Fibroblast of upper back skin (primary cell): ENCODE results near the gene BAMBI.

ENCODE experiments used
- DNase-seq: peaks from one replicate; pipeline ENCODE4 v3.0.0-alpha.2; 2013

The BAMBI gene

DNA sequence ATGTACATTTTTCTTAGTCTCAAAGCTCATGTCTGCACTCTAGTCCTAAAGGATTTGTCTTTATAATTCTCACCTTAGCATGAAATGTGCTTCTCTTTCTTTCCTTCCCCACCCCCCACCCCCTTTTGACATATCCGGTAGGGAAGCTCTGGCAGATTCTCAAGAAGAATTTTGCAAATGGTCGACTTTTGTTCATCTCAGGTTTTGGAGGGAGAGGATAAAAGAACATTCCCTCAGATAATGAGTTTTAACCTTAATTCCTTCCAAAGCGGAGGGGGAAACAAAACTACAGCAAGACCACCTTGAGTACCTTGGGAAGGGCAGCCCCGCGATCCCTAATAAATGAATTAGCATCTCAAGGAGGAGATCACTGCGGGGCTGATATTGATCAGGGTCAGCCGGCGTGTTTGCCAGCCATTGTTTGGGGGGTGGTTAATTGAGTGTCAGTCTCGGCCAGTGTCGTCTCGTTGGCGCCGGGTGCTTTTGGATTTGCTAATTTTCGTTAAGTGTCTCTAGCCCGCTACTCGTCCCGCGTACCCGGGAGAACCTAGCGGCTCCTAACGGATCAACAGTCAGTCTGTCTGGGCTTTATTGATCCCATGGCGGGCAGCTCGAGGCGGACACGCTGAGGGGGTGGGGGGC is 874 bp upstream of the BAMBI start:
- no peak for DNase-seq

DNA sequence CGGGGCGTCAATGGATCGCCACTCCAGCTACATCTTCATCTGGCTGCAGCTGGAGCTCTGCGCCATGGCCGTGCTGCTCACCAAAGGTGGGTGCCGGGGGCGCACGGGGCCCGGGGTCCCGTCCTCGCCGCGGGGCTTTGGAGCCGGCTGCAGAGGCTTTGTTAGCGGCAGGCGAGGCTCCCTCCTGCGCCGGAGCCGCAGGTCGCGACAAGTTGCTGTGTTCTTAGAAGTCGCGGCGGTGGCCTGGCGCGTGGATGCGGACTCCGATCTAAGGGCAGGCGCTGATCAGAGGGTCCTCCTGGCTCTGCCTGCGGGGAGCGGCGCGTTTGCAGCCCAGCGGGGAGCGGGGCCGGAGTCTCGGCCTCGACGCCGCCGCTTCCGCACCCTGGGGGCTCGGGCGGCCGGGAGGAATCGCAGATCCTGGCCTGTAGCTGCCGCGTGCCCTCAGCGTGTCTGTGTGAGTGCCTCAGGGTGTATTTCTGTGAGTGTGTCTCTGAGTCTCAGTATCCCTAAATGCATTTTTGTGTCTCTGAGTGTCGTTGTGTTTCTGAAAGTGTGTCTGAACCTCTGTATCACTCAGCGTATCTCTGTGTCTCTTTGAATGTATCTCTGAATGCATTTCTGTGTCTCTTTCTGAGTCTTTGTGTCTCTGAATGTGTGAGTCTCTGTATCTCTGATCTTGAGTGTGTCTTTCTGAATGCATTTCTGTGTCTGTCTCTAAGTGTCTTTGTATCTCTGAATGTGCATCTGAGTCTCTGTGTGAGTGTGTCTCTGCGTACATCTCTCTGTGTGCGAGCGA is 766 bp downstream of the BAMBI start:
- DNase-seq = no peak

DNA sequence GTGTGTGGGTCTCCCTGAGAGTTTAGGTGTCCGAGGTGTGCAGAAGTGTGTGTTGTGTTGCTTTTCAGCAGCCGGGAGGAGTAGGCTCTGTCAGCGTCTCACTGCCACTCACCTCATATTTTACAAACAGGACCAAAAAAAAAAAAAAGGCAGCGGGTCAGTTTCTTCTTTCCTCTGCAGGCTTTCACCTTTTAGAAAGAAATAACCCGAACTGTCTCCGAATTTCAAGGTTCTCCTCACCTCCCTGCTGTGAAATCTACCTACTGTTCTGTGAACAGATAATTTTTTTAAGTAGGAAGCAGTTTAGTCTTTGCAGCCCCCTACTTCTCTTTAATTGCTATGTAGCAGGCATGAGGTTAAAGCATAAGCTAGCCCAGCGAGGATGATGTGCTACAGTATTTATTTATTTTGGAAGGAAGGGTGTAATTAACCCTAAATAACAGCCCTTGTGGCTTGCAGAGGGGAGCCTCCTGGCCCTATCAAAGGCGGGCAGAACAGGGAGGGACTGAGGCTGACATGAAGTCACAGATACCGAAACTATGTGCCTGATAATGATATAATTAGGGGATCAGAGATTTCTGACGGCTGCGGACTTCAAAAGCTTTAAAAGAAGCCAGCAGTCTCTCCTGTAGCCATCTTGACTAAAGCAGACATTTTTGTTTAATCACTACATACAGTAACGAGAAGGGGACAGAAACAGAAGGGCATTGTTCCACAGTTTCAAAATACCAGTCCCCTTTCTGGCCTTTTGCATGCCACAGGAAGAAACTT is 1.6 kb downstream of the BAMBI start:
- no peak for DNase-seq

DNA sequence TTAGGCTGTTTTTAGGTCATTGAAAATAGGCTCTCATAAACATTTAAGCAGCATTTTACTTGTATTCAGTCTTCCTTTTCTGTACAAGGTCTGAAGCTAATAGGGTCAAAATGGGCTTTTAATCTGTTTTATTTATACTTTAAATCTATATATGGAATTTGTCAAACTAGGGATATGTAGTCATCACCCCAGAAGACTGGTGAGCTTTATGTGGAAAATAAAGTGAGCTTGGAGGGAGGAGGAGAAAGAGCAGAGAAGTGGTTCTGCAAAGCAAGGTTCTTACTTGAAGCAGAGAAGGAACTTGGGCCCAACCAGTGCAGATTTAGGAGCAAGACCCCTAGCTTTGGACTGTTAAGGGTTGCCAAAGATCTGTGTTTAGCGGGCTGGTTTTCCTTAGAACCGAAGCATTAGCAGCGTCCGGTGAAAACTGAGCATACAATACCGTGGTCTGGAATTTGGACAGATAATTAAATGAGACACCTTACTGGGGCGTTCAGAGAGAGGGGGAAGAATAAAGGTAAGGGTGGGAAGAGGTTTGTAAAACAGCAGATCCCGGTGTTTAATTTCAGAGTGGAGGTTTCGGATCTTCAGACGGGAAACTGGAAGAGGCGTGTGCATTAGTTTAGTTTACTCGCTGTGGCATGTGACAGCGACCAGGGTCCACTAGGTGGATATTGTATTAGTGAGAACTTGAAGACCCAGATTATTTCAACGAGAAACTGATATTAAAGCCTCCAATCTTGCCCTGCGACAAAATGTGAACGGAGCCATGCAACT is 2.4 kb downstream of the BAMBI start:
- DNase-seq = no peak

DNA sequence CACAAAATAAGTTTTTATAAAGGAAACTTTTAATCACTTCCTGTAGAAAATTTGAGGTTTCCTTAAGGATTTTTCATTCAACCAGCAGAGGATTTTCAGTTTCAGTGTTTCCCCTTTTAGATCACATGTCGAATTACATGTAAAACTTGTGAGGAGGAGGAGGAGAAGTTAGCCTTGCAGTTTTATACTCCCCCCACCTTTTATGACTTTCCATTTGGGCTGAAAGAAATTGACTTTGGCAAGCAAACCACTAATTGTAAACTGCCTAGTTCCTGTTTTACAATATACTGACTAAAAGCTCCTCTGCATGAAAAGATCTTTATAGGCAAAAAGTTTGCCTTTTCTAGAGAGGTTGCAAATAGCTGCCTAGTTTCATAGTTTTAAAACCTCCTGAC is 3.0 kb downstream of the BAMBI start:
- DNase-seq = no peak

DNA sequence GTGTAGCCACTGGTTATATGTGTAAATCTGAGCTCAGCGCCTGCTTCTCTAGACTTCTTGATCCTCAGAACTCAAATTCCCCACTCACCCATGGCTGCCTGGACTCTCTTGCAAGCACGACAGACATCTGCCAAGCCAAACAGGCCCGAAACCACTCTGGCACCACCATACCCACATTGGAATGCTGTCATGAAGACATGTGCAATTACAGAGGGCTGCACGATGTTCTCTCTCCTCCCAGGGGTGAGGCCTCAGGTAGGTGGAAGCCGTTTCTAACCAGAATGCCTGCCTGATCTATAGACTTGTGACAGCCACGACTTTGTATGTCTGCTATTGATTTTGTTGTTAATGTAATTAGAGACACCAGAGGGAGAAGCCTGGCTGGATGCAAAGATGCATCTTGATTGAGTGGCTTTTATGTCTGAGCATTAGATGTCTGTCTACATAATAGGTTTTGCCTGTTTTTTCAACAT is 4.0 kb downstream of the BAMBI start:
- DNase-seq = no peak

DNA sequence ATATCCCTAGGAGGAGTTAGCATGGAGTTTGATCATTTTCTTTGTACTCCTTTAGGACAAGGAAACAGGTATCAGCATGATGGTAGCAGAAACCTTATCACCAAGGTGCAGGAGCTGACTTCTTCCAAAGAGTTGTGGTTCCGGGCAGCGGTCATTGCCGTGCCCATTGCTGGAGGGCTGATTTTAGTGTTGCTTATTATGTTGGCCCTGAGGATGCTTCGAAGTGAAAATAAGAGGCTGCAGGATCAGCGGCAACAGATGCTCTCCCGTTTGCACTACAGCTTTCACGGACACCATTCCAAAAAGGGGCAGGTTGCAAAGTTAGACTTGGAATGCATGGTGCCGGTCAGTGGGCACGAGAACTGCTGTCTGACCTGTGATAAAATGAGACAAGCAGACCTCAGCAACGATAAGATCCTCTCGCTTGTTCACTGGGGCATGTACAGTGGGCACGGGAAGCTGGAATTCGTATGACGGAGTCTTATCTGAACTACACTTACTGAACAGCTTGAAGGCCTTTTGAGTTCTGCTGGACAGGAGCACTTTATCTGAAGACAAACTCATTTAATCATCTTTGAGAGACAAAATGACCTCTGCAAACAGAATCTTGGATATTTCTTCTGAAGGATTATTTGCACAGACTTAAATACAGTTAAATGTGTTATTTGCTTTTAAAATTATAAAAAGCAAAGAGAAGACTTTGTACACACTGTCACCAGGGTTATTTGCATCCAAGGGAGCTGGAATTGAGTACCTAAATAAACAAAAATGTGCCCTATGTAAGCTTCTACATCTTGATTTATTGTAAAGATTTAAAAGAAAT is 4.8 kb downstream of the BAMBI start:
- no peak for DNase-seq

DNA sequence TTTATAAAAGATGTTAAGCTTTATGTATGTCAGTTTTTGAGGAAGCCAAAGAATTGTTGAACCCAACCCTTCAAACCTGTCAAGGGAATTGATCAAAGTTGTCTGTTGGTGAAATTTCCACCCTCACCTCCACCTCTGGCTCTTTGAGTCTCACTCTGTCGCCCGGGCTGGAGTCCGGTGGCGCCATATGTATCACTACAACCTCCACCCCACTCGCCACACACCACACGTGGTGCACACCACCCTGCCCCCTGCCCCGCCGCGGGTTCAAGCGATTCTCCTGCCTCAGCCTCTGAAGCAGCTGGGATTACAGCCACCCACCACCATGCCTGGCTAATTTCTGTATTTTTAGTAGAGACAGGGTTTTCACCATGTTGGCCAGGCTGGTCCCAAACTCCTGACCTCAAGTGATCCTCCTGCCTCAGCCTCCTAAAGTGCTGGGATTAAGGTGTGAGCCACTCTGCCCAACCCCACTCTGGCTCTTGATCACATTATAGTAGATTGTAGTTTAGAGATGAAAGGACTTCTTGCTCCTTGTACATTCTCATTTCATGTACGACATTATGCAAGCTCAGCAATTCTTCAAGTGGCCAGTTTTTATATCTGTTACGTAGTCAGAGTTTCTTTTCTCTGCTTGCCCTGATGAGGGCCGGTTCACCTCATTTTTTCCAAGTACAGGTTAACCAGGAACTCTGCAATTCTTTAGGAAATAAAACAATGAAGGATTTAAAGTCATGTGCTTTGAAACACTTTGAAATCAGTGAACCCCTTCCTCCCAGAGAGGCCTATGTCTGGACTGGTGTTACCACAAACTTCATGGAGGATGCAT is 7.0 kb downstream of the BAMBI start:
- no peak for DNase-seq

DNA sequence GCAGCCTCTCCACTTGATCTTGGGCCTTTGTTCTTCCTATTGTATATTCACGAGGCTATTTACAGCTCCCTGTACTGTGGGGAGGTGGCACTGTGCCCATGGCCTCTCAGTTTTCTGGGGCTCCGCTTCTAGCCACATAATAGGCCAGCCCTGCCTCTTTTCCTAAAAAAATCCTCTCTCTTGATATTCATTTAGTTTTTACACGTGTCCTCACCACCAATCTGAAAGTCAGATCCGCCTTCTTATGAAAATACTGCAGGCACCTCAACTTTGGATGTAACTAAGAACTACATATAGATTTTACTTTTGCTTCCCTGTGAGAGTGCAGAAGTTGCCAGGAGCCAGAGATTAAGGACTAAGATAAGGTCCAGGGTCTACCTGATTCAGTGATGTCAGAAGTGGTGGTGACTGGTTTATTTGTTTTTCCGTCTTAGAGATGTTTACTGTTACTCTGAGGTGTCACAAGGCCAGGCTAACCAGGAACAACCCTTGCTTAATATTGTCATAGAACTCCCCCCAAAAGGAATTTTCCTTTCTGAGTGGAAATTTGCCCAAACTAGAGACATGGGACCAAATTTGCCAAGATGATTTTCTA is 7.8 kb downstream of the BAMBI start:
- no peak for DNase-seq

DNA sequence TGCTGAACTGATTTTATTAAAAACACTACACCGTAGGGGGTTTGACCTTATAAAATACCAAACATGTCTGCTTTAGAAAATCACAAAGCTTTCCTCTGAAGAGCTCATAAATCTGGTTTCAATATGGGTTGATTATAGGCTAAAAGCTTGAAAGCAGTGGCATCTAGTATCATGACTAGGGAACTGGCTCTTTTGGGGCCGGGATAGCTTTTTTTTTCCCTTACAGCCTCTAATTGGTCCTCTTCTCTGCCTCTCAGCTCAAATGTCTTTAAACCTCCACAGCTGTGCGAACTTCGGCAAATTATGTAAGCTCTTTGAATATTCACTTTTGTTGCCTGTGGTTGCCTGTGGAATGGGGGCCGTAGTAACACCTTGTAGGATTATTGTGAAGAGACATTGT is 8.4 kb downstream of the BAMBI start:
- DNase-seq = no peak

DNA sequence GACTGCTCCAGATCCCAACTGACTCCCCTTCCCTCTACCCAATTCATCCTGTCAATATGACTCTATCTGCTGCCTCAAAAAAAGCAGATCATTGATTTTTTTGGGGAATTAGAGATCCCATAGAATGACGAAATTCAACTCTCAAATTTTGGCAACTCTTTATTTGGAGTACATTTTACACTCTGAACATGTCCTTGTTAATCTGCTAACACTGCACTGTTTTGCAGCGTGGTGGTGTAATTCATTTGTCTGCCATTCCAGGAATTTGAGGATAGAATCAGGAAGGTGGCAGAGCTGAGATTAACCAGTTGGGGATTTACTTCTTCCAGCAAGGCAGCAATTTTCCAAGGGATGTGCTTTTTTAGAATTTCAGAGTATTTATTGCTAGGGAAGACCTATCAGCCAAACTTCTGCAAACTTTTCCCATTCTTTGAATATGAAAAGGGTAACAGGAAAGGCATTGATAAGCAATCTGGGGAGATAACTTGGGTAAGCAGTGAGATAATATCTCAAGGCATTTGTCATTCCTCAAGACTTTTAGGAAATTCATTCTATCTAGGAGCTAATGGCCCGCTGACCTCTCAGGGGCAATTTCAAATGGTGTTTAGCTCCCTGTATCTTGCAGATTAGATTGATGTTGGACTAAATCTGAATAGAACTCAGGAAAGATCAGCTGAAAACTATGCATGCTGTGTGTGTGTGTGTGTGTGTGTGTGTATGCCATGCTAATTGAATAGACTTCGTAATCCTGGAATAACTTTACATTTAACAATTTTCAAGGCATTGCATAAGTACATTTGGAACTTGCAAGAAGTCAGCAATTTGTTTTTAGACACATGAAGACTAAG is 9.7 kb downstream of the BAMBI start:
- DNase-seq = no peak

DNA sequence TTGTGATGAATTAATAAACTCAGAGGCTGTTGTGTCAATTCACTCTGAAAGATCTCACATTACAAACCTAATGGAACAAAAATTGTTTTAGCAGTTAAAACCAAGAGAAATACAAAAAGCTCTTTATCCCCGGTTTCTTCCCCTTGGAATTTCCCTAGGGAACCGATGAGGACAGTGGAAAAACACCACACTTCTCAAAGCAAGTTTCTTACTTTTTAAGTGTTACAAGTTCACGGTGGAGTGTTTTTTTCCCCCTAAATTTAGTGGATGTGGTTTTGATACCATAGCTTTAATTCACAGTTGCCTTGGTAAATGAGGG is 10.3 kb downstream of the BAMBI start:
- no peak for DNase-seq

DNA sequence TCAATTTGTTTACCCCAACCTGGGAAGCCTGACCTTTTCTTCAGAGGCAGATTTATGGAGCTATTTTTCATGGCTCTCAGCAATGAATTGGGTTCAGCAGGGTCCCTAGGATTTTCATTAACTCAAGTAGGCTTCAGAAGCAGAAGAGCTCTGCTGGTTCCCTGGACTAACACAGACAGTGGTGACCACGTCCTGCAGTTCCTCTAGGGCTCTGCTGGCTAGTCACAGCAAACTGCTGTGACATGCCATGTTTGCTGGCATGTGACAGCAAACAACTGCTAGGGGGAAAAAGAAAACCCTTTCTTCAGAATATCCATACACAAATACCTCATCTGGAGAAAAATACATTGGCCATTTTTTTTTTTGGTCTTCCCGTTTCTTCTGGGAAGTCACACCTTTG is 13.2 kb downstream of the BAMBI start:
- DNase-seq = no peak

DNA sequence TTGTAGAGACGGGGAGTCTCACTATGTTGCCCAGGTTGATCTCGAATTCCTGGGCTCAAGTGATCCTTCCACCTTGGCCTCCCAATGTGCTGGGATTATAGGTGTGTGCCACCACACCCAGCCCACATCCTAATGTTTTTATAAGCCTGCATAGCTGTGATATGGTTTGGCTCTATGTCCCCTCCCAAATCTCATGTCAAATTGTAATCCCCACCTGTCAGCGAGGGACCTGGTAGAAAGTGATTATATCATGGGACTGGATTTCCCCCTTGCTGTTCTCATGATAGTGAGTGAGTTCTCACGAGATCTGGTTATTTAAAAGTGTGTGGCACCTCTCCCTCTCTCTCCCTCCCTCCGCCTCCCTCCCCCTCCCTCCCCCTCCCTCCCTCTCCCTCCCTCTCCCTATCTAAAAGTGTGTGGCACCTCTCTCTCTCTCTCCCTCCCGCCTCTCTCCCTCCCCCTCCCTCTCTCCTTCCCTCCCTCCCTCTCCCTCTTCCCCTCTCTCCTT is 13.9 kb downstream of the BAMBI start:
- no peak for DNase-seq

DNA sequence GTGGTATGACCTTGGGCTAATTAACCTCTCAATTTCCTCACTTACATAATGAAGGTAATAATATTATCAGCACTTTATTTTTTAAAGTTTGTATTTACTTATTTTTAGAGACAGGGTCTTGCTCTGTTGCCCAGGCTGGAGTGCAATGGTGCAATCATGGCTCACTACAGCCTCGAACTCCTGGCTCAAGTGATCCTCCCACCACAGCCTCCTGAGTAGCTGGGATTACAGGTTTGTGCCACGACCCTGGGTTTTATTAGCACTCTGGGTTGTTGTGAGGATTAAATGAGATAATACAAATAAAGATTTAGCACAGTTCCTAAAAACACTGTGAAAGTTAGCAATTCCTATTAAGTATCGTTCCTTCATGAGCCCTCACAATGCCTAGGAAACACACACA is 14.7 kb downstream of the BAMBI start:
- no peak for DNase-seq

DNA sequence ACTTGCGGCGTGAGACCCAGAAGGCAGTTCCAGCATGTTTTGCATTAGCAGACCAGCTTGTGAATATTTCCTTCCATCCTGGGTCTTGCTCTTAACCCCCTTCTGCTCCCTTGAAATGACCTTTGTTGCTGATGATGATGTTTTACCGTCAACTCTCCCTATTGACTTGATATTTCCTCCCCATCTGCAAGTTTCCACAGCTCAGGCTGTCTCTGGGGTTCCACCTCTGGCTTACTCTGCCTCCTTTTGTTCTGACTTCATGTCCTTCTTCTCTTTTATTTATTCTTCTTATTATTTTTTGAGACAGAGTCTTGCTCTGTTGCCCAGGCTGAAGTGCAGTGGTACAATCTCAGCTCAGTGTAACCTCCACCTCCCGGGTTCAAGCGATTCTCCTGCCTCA is 17.2 kb downstream of the BAMBI start:
- no peak for DNase-seq

DNA sequence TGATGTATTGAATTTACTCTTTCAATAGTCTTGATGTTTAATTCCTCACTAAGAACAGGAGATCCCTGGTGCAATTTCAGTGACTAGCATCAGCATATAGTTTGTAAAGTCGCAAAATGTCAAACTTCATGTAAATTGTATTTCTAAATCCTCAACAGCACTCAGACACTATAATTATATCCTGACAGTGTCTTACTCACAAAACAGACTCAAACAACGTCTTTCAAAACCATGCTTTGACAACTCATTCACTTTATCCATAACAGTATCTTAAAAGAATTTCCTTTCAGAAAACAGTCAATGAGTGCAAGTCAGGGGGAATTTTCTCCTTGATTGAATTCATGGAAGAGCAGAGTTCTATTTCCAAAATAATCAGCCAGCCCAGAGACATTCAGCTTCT is 20.8 kb downstream of the BAMBI start:
- DNase-seq = no peak

DNA sequence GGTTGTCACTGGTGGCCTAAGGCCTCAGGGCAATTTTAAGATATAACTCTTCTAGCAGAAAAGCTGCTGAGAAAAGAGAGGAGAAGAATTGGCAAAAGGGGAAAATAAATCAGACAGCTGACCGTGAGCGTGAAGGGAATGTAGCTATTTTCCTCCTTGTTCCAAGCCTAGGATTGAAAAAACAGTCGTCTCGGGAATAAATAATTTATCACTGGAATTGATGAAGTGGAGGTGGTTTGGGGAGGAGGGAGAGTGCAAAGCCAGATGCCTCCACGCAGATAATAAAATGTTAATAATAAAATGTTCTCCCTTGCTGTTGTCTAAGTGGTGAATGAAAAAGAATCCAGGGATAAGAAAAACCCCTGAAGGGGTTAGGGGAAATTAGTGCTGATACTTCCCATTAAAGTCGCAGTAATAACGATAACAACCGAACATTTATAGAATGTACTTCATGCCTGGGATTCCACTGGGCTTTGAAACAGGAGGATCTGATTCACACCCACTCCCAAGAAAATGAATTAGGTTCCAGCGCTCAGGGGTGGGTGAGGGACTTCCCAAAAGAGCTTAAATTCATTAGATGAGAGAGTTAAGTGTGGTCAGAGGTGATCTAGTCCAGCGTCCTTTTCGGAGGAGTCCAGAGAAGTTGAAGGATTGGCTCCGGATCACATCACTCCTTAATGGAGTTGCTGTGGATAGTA is 27.3 kb downstream of the BAMBI start:
- DNase-seq = no peak

DNA sequence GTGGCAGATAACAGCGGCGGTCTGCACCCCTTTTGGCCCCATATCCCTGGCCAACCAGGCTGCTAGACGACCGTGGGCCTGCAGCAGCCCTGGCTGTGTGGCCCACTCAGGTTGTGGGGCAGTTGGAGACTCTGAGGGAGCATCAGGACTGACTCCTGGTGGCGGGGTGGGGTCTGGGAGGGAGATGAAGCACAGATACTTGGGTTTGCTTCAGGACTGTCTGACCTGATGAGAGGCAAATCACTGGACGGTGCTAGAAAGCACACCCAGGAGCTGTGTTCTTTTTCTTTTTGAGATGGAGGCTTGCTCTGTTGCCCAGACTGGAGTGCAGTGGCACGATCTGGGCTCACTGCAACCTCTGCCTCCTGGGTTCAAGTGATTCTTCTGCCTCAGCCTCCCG is 28.2 kb downstream of the BAMBI start:
- DNase-seq = no peak
